Thyroid gland (tissue), 4 donors: ENCODE data around the gene ZNF536.

Experiments used
- POLR2A ChIP-seq, 2 donors: fragments of 450-650 bp; IDR thresholded peaks; one replicate each; pipeline ENCODE4 v1.6.1; 2017; ENCODE audit warnings: antibody characterized with exemption in 2 of 2, mild to moderate bottlenecking in 2 of 2, moderate library complexity in 1 of 2
- TF ChIP-seq, protein P1 (sequence below), 6 experiments: fragments of 200-600 bp in 3 of 6; fragments of 450-650 bp in 3 of 6; sonication (generic) in 3 of 6; IDR thresholded peaks; one replicate each; pipeline ENCODE4 v1.5.1; 2016 to 2019; ENCODE audit warnings: antibody characterized with exemption in 6 of 6, mild to moderate bottlenecking in 2 of 6, inconsistent platforms in 1 of 6, moderate library complexity in 1 of 6

DNA sequence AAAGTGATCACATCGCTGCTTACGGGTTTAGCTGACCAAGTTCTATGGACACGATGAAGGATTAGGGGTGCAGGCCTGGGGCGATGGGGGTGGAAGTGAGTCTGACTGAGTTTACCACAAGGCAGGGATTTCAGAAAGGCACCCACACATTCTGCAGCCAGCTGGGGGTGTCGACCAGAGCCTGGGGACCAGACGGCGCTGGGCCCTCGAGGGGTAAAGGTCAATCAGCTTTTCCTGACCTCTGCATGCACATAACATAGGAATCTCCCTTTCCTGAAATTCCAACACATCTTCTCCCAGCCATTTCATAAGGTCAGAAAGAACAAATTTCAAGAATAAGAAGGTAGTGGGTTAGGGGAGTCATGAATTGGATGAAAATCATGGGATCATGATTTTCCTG lies 92.0 kb downstream of the ZNF536 start:
- TF ChIP-seq, protein P1, sequence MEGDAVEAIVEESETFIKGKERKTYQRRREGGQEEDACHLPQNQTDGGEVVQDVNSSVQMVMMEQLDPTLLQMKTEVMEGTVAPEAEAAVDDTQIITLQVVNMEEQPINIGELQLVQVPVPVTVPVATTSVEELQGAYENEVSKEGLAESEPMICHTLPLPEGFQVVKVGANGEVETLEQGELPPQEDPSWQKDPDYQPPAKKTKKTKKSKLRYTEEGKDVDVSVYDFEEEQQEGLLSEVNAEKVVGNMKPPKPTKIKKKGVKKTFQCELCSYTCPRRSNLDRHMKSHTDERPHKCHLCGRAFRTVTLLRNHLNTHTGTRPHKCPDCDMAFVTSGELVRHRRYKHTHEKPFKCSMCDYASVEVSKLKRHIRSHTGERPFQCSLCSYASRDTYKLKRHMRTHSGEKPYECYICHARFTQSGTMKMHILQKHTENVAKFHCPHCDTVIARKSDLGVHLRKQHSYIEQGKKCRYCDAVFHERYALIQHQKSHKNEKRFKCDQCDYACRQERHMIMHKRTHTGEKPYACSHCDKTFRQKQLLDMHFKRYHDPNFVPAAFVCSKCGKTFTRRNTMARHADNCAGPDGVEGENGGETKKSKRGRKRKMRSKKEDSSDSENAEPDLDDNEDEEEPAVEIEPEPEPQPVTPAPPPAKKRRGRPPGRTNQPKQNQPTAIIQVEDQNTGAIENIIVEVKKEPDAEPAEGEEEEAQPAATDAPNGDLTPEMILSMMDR (IDR thresholded peaks at IDR 0.05): no peak
- TF ChIP-seq POLR2A (IDR thresholded peaks at IDR 0.05): no peak
